CD4-positive, alpha-beta T cell treated with Interleukin-15 for 4 hours (primary cell): ENCODE results near the gene CLIP4.

Experiments
- DNase-seq: peaks from one replicate; pipeline ENCODE4 v3.0.0-alpha.2; 2020; ENCODE audit warnings: low spot score

The CLIP4 gene

GRCh38 chr2:29134933-29135332 lies 19.7 kb downstream of the CLIP4 start:
- no peak for DNase-seq

DNA sequence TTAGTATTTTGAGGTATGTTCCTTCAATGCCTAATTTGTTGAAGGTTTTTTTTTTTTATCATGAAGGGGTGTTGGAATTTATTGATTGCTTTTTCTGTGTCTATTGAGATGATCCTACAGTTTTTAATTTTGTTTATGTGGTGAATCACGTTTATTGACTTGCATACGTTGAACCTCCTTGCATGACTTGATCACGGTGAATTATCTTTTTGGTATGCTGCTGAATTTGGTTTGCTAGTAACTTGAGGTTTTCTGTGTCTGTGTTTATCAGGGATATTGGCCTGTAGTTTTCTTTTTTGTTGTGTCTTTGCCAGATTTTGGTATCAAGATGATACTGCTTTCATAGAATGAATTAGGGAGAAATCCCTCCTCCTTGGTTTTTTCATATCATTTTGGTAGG lies 23.9 kb downstream of the CLIP4 start:
- DNase-seq, result no peak

DNA sequence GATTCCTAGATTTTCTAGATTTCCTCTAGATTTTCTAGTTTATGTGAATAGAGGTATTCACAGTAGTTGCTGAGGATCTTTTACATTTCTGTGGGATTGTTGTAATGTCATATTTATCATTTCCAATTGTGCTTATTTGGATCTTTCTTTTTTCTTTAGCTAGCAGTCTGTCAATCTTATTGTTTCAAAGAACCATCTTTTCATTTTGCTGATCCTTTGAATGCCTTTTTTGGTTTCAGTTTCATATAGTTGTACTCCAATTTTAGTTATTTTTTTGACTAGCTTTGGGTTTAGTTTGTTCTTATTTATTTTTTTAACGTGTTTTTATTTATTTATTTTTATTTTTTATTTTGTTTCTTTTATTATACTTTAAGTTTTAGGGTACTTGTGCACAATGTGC lies 24.5 kb downstream of the CLIP4 start:
- no peak for DNase-seq

DNA sequence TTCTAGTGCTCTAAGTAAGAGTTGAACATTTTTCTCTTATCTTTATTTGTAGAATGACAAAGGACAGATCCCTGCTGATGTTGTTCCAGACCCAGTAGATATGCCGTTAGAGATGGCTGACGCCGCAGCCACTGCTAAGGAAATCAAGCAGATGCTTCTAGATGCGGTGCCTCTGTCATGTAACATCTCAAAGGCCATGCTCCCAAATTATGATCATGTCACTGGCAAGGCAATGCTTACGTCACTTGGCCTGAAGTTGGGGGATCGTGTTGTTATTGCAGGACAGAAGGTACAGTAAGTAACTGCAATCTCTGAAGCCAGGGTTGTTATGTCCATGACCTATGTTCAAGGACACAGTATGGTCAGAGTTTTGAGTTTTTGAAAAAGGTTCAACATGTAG lies 28.4 kb downstream of the CLIP4 start:
- no peak for DNase-seq

- no peak for DNase-seq
These were observed 31.0 kb downstream of the CLIP4 start for GRCh38 chr2:29146197-29146596.

GRCh38 chr2:29147963-29148362 lies 32.7 kb downstream of the CLIP4 start:
- no peak for DNase-seq

GRCh38 chr2:29154610-29155009 lies 39.4 kb downstream of the CLIP4 start:
- DNase-seq, result no peak

DNA sequence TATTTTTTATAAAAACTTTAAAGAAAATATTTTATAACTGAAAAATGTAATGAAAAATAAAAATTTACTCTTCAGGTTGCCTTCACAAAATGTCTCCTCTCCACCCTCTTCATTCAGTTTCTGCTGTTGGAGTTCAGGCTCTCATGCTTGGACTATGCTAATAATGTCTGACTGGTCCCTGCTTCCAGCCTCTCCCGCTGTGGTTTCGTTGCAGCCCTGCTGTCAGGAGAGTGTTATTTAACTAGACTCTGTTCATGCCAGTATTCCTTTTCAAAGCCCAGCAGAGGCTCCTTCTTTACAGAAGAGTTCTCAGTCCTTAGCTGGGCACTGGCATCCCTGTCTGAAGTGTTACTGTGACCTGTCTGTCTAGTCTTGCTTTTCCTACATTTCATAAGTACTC lies 40.4 kb downstream of the CLIP4 start:
- DNase-seq, result no peak

DNA sequence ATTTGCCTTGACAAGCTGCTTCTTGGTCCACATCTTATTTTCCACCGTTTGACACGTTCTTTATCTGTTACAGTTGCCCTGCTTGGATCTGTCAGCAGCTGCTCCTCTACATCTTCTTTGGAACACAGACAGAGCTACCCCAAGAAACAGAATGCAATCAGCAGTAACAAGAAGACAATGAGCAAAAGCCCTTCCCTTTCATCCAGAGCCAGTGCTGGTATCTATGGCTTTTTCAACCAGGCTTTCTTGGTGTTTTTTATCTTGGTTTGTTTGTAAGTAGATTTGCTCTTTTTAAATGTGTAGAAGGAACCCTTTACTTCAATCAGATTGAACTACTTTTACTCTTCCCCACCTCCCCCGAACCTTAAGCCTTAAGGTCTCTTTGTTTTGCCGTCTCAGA lies 41.9 kb downstream of the CLIP4 start:
- no peak for DNase-seq

- DNase-seq, result no peak
These were observed 43.9 kb downstream of the CLIP4 start for GRCh38 chr2:29159125-29159524.

DNA sequence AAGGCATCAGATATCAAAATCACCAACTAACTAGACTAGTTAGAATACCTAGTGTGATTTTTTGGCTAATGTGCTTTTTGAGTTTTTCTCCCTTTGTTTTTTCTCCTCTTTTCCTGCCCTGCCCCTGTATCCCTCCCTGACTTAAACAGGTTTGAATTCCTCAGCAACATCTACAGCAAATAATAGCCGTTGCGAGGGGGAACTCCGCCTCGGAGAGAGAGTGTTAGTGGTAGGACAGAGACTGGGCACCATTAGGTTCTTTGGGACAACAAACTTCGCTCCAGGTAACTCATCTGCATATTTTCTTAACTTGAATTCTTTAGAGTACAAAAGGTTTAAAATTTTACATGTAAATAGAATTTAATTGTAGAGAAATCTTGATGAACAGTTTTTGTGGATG lies 45.0 kb downstream of the CLIP4 start:
- no peak for DNase-seq

GRCh38 chr2:29162204-29162928 lies 47.2 kb downstream of the CLIP4 start:
- DNase-seq, result no peak

GRCh38 chr2:29164091-29164846 lies 49.1 kb downstream of the CLIP4 start:
- DNase-seq, result no peak

- no peak for DNase-seq
These were observed 50.4 kb downstream of the CLIP4 start for GRCh38 chr2:29165362-29166241.

DNA sequence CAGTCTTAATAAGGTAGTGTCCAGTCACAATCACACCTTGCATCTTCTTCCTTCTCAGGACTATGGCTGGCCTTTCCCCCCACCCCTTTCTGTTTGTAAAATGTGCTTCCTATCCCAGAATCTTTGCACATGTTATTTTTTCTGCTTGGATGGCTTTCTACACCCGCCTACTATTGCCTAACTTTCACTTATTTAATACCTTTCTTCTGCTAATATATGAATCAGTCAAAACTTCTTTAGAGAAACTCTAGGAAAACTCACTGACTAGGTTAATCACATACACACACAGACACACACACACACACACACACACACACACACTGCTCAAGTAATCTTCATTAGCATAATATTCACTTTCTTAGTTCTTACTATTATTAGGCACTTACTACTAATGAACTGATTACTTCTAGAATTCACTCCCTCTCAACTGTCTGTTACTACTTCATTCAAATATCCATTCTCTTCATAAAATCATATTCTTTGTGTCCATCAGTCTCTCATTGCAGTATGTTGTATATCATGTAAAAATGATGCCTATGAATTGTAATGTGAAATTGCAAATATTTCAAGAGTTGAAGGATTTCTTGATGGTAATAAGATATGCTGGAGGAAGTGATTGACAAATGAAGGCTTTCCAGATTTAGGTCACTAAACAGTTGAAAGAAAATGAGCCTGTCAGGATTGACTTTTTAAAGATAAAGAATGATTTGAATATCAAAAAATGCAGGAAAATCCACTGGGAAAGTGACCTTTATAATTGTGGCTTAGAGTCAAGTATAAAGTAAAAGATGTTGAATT lies 51.2 kb downstream of the CLIP4 start:
- no peak for DNase-seq

DNA sequence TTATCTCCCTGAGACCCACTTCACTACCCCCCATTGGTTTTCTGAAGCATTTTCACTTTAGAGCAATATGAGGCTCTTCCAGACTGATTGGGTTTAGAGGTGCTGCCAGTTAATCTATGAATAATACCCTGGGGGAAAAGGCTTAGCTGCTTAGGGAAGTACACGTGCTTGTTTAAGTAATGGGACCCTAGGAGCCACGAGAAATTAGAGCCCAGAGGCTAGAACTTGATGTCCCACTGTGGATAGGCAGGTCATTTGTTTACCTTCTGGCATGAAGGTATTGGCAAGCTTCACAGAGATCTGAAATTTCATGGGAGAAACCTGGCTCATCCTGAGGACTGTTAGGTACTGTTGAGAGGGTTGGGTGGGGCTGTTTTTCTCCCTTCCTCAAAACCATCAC lies 59.7 kb downstream of the CLIP4 start:
- DNase-seq, result no peak

DNA sequence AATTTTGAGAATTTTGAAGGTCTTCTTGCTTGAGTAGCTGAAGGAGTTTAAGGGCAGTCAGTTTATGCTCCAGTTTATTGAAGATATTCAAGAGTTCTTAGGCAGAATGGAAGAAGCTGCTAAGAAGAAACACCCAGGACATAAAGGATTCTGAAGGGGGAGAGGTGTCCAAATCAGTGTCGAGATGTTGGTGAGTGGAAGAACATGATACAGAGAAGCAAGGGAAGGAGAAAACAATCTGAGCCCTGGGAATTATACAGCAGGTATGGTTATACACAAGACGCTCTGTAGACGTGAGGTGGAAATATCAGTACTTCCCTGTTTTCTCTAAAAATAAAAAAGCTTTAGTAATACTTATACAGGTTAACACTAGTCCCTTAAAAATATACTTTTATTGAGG lies 60.1 kb downstream of the CLIP4 start:
- no peak for DNase-seq

DNA sequence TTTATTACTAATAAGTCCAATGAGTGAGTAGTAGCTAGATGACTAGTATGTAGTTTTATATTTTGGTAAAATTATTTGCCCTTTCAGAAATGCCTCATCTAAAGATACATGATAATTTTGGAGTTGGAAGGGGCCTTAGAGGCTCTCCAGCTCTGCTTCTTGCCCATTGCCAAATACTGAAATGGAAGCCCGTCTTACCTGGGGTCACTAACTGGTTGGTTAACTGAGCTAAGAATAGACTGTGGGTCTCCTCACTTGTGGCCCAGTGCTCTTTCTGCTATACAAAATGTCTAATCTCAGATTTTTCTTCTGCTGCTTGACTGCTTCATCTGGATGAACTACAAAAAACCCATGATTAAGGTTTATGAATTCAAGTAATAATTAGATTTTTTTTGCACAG lies 67.1 kb downstream of the CLIP4 start:
- DNase-seq, result no peak

DNA sequence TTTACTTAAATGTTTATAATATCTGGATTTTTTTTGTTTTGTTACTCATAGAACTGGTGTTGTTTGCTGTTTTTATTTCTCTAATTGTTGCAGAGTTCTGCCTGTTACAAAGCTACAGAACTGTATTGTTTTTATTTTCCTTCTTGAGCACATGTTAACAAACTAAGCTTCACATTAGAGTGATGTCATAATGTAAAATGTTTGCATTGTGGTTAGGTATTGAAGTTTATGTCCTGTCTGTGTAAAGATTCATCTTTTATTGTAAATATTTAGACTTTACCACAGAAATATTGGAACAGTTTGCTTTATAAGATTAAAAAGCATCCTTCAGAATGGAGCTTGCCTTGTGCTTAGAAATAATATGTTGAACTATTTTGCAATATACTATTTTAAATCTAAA lies 67.7 kb downstream of the CLIP4 start:
- no peak for DNase-seq

DNA sequence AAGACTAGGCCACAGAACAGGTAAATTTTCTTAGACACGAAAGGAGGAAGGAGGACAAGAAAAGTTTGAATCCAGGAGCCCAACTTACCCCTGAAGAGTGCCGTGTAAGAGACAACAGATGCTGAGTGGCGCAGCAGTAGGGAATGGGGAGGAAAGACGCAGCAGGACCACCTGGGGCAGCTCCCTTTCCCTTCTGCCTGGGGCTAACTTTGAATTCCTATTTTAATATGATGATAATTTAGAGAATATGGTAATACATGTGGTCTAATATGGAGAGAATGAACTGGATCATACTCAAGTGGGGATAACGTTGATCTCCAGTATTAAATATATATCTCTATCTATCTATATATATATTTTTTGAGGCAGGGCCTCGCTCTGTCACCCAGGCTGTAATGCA lies 69.3 kb downstream of the CLIP4 start:
- no peak for DNase-seq

GRCh38 chr2:29186817-29187216 lies 71.6 kb downstream of the CLIP4 start:
- no peak for DNase-seq

DNA sequence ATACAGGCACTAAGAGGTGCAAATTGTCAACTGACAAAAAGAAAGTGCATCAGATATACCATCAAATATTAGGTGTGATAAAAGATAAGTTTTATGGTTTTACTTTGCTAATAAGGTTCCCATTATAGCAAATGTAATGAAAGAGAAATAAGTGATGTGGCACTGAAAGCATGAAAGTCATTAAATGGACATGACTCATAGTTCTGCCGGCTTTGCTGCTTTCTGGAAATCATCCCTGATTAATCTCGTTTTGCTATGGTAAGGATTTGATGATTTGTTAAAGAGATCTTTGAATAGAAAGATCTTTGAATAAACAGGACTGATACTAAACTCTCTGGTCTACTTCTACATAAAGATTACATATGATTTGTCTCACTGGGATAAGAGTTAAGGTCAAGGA lies 72.7 kb downstream of the CLIP4 start:
- no peak for DNase-seq
